Measurements from ENCODE around the gene PRDM16.

PRDM16 gene

DNA sequence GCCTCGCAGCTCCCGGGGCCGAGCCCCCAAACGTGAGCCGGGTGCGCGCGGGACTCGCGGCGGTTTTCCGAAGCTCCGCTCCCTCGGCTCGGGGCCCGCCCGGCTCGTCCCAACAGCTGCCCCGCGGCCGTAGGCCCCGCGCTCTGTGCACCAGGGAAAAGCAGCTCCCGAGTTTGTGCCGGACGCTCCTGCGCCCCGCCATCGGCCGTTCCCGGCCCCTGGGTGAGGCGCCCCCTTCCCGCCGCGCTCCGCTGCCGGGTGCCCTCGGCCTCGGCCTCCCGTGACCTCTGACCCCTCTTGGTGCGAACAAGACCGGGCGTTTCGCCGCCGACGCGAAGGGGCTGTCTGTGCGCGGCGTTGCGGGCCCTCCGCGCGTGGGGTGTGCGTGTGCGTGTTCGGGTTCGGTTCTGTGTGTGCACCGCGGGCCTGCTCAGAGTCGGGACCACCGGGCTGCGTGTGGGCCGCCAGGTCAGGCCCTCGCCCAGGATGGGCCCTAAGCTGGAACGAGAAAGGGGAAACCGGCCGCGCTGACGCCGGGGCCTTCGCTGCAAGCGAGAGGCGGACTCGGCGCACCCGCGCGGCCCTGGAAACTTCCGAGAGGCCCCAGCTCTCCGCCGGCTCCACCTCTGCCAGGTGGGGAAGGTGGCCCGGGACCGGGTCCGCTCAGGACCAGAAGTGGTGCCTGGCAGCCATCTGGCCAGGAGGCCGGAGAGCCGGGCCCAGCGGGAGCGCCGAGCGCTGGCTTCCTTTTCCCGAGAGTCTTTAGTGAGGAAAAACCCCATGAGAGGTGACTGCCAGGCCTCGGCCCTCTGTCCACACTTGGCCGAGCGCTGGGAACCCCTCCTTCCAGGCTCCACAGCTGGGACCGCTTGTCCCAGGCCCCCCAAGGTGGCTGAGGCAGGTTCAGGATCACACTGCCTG is 1.9 kb downstream of the PRDM16 start:
- DNase-seq = no peak

DNA sequence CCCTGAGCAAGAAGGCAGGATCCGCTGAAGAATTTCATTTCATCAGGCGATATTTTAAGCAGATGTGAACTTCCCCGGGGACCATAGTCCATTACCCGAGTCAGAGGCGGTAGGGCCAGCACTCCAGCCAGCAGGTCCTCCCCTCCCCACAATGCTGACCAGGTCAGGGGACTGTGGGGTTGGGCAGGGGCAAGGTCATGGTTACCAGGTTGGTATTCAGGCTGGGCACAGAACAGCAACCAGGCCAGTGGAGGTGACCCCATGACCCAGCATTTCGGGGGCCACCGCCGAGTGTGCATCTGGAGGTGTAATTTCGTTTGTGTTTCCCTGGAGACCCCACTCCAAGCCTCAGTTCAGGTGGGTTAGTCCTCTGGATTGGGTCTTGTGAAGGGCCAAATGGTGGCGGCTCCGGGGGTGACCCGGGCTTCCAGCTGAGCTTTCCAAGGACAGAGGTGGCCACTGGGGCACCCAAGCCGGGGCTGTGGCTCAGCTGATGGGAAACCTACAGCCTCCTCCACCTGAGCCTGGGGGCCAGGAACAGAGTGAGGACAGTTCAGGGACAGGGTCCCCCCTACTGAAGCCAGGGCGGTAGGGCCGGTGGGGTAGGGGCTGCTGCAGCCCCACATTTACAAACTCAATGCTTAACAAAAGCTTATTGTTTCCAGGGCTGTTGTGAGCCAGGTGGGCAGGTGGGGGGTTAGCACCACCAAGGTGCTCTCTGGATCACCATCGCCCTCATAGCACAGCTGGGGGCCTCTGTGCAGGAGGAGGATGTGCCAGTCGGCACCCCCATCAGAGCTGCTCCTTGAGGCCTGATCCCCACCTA is 2.8 kb downstream of the PRDM16 start:
- DNase-seq = no peak

DNA sequence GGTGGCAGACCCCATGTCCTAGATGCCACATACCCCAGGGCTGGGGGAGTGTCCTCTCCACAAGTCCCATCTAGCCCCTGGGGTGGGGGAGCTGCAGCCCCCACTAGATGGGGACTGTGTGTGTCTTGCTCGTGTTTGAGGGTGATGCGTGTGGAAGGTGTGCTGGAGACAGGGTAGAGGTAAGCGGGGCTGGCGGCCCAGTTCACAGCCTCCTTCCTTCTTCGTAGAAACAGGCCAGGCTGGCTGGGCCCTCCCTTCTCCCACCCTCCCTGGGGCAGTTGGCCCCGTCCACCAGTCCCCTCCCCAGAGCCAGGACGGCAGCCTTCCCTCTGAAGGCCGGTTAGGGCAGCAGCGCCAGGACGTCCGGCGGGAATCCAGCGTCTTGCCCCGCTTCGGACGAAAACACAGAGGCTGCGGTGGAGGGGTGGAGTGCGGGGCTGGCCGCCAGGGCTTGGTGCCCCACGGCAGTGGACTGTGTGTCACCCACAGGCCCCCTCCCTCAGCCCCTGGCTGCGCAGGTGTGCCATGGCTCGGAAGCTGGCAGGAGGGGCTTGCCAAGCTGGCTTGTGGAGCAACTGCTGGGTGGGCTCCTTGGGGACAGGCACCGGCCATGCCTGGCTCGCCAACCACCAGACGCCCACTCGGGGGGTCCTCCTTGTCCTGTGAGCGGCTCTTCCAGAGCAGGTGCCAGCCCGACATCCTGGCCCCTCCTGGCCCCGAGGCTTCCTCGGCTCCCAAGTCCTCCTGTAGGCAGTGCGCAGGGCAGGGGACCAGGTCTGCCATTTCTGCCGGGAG is 3.6 kb downstream of the PRDM16 start:
- DNase-seq = no peak

DNA sequence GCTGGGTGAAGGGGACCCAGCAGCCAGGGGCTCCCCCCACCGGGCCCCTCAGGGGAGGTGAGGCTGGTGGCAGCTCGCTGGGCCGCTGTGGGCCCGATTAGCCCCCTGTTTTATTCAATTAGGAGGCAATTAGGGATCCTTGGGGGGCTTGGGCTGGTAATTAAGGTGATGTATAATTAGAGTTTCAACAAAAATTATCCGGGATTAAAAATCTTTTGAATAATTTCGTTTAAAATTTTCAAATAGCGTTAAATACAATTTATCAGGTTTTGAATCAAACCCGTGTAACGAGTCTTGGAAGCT is 4.1 kb downstream of the PRDM16 start:
- DNase-seq = no peak

DNA sequence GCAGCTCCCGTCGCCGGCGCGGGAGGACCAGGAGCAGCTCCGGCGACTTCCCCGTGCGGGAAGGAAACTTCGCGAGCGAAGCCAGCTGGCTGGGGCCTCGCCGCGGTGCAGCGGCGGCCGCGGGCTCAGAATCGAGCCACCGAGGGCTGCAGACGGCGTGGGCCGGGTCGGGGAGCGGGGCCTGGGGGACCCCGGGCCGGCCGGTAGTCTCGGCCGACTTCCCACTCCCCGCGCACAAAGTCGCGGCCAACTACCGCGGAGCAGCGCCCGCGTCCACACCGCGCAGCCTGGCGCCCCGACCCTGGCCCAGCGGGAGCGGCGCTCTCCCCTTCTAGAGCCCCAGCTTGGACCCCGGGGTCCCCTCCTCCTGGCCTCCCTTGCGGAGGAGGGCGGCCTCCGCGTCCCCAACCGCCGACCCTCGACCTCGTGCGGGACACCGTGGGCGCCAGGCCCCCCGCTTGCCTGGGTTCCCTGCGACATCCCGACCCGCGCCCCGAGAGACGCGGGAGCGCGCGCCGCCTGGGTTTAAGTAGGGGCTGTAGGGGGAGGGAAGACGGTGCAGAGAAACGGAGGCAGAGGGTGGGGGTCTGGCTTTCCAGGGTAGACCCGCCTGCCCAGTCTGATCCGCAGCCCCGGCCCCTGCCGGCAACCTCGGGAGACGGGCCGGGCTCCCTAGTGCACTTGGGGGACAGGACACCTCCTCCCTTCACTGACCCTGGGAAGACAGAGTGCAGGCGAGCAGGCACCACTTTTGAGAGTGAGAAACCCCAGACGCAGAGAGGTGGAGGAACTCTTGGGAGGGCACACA is 4.7 kb downstream of the PRDM16 start:
- no peak for DNase-seq

DNA sequence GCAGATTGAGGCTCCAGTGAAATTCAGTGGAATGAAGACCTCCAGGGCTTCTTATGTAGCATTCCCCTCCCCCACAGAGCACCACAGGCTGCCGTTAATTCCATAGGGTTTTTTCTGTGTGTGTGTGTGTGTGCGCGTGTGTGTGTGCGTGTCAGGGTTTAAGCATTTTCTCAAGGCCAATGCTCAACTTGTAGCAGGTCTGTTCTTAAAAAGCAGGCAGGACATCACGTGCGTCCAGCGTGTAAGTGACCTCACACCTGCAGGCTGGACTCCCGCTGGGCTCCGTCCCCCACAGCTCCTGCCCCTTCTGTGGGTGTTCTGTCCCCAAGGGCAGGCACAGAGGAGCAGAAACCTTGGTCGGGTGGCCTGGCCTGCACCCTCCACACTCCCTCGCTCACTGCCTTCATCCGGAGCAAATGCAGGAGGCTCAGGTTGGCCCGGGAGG is 5.3 kb downstream of the PRDM16 start:
- no peak for DNase-seq

DNA sequence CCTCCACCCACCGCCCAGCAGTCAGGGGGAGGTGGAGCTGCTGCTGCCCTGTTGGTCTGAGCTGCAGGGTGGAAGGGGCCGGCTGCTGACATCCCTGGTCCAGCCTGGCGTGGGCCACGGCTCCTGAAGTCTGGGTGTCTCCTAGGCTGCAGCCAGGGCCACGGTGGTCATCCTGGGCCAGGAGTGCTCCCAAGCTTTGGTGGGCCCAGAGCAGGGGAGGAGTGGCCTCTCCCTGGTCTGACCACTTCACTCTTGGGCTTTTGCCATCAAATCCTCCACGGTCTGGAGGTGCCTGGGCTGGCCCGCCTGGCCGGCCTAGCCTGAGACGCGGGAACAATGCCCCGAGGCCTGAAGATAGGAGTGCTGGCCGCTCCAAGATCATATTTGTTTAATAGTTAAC is 5.8 kb downstream of the PRDM16 start:
- DNase-seq = no peak

DNA sequence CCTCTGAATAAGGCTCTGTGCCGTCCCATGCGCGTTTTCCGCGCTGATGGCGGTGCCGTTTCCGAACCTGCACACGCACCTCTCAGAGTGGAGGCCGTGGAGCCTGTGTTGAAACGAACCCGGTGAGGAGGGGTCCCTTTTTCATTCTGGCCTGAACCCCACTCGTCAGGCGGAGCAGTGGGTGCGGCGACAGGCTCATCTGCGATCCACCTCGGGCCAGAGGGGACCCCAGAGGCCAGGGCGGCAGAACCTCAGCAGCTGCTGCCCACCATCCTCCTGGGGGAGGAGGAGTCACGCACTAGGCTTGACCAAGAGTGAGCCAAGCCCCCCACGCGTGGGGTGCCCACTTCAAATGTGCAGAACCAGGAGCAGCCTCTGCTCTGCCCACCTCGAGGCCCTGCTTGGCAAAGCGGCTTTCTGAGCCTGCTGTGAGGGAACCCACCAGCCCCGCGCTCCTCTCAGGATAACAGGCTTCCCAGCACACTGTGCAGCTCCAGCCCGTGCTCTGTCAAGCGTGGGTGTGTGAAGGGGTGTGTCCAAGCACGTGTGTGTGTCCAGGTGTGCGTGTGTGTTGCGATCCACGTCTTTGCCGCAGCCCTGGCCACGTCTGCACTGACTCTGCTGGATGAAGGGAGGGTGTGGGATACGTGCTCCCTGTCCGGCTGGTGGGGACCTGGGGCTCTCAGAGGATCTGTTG is 6.8 kb downstream of the PRDM16 start:
- no peak for DNase-seq

DNA sequence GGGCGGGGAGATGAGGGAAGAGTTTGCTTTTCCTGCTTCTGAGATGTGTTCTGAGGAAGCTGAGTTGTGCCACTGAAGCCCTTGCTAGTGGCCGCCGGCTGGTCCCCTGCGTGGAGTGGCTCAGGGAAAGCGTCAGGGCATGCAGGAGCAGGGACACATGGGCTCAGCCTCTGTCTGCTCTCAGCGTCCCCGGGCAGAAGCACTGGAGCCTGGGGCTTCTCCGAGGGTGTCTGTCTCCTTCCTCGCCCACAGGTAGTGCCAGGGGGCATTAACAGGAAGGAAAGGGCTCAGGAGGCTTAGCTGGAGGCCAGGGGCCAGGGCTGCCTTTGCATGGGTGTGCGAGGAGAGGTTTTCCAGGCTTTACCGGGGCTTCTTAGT is 7.3 kb downstream of the PRDM16 start:
- DNase-seq = no peak

DNA sequence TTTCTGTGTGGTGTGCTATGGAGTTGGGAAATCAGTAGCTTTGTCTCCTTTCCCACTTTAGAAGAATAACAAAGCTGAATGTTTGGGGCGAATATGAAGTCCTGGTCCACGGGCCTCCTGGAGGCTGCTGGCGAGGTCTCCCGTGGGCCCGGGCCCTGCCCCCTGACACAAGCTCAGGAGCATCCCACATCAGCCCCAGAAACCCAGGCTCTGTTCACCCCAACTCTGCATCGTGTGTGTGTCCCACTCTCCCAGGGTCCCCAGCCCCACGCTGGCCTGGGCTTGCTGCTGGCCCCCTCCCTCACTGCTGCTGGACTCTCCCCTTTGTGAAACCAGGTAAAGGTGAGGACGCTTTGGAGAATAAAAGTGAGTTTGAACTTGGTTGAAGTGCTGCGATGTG is 8.1 kb downstream of the PRDM16 start:
- no peak for DNase-seq

DNA sequence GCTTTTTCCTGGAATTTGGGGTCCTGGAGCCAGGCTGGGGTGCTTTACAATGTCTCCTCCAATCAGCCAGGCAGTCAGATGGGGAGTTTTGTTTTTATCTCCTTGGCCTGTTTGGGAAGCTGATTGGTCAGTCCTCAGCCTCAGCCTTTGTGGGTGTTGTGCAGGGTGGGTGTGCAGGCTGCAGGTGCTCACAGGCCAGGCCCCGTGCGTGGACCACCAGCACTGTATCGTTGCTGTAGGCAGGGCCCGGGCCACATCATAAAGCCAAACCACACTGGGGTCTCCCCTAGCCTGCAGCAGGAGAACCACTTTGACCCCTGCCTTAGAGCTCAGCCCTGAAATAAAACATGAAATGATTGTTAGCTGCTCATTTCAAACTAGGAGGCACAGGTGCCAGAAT is 8.6 kb downstream of the PRDM16 start:
- no peak for DNase-seq

DNA sequence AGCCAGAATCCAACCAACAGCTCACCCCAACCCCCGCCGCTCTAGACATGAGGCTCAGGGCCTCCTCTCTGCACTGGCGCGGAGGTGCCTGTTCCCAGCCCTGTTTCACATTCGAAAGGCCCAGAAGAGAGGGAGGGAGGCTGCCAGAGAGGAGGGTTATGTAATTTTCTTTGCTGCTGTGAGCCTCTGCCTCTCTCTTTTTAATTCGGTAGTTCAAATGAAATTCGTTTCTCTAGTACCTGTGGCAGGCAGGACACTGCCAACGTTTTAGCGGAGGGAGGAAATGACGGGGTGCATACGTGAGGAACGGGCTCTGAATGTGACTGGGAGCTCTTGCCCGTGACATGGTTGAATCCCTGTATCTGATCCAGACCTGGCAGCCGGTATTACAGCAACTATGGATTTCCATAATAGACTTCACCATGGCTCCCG is 9.4 kb downstream of the PRDM16 start:
- DNase-seq = no peak

DNA sequence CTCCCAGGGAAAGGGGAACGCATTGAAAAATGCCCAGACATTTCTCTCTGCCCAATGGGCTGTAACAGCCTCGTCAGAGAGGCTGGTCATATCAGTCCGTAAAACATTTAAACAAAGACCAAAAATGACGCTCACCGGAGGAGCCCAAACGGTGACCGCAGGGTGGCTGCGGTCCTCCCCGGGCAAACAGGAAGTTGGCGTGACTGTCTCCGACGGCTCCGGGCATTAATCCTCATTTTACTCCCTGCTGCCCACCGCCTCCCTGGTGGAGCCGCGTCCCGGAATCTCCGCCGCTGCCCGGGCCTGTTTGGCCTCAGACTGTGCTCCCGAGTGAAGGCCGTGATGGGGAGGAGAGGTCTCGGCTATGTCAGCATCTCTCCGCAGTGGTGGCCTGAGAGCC is 9.9 kb downstream of the PRDM16 start:
- no peak for DNase-seq

DNA sequence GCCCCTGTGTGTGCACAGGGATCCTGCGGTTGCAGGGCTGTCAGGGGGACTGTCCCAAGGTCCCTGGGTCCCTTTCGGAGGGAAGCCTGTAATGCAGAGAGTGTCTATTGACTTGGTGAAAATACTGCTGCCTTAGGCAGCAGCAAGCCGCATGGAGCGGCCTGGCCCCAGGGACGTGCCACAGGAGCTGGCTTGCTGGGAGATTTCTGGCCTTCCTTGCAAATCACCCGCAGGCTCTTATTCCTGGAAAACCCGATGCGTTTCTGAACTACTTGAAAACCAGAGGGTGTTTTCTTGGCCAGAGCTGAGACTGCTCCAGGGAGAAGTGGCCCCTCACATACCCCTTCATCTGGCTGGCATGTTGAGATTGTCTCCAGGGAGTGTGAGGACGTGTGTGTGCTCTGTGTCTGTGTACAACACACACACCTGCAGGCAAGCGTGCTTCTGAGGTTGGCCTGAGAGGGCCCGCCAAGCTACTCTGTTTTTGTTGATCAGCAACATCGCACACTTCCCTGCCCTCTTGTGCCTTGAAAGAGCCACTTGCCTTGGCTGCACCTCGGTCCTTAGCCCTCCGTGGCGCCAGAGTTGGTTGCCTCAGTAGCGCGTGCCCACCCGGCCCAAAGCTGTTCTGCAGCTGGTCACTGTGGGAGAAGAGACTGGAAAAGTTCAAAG is 10.5 kb downstream of the PRDM16 start:
- no peak for DNase-seq

DNA sequence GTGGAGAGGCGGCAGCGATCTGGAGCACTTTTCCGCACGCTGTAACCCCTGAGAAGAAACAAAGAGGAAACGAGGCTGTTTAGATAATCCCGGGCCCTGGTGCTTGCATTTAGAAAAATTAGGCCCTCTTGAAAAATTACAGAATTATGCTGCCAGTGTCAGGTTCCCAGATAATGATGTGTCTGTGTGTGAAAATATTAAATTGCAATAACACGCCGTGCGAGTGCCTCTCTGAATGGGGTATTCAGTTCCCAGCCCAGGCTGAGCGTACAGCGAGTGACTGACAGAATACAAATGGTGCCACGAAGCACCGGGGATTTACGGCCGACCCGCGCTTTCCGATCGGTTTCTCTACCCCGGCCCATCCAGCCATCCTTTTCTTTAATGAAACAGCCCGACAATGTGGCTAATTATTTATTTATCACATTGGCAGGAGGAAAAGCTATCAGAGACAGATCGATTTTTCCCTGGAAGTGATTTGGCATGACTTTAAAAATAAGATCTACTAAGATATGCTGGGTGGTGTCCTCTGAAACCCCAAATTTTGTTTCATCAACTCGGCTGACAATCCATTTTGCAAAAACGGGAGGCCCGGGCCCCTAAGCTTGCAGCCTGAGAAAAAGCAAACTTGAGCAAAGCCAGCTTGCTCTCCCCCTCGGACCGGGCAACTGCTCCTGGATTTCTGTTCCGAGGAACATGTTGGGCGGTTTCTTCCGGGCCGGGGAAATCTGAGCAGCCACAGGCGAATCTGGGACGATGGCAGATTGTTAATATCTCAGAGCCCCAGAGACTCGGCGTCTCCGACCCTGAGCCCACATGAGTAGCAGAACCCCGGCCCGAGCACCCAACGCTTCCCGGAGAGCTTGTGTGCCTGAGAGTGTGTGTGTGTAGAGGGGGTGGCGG is 11.3 kb downstream of the PRDM16 start:
- no peak for DNase-seq

DNA sequence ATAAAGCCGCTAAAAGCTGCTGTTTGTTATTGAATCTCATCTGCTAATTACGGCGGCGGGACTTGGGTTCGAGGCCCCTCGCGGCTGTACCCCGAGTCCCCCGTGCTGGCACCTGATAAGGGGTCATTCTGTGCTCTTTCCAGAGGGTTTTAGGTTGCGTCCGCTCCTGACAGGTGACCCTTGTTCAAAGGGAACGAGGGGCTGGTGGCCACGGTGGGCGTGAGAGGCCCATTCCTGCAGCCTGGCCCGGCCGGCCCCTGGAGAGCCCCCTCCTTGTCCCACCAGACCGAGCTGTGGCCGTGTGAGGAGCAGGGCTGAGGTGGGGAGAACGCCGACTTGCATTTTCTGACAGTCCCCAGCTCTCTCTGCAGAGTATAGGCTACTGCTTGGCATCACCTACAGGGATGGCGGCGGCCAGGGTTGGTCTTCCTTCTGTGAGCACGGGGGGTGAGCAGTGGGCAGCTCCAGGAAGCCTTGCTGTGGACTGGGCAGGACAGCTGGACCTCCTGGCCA is 12.2 kb downstream of the PRDM16 start:
- no peak for DNase-seq

DNA sequence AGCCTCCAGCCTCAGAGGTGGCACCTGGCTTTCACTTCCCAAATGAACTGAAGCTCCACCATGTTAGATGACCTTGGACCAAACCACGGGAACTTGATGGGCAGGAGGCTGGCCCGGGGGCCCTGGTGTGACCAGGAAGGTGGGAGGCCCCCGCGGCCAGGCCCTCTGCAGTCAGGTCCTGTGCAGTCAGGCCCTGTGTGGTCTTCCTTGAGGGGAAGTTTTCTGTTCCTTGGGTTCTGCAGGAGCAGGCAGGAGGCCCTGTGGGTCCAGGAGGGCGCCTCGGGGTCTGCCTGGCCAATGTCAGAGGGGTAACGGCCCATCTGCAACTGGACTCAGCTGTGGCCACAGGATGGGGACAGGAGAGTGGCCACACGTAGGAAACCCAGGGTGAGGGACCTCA is 13.0 kb downstream of the PRDM16 start:
- DNase-seq = no peak

DNA sequence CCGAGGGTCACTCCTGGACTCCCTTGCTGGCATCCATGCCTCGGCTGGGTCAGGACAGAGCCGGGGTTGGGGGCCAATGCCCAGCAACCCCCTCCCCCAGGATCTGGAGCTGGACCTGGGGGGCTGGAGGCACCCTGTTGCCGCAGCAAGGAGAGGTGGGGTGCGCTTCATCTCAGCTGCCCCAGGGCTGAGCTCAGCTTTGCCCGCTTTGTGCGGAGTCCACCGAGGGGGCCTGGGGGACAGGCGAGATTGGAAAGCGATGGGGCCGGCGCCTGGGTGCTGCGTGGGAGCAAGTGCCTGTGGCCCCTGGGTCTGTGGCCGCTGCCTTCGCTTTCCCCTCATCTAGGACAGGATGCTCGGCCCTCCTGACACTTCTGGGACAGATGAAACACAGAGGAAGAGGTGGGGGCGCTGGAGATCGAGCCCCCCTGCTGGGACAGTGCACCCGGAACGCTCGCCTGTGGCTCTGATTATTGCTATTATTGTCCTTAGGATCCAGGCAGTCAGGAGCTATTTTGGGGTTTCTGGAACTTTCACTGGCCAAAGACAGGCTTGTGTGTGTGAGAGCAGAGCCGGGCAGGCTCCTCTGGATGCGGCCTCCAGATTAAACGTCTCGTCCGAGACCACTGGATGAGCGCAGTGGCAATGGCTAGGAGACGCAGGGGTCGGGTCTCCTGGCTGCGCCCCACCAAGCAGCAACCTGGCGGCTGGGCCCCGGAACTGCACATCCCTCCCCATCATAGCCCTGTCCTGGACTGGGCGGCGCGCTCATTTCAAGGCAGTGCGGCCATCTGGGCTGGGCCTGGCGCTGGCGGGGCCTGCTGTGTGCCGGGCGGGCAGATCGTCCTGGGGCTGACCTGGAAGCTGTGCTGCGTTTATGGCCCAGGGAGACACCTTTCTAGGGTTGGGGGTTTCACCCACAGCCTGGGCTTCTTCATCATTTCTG is 13.8 kb downstream of the PRDM16 start:
- no peak for DNase-seq

DNA sequence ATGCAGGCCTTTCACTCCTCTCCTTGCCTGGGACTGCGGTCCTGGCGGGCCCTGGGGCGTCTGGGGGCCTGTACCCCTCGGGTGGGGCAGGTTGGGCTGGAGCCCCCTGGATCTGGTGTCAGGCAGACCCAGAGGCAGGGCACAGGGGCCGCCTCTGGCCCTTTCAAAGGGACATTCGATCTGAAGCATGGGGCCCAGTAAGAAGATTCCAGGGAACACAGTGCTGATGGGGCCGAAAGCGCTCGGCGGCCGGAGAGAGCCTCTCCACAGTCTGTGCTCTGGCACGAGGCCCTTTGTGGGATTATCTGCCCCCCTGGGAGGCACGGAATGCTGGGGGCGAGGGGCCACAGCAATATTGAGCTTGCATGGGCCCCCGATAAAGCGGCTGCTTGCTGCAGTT is 15.2 kb downstream of the PRDM16 start:
- DNase-seq = no peak
